ENCODE results near the gene TNFSF13B.
"Not testable (repeated sequence)": the region's sequence is repeated elsewhere in the genome, so short reads cannot be mapped to it uniquely, and the experiment has no call there.

The TNFSF13B gene, protein sequence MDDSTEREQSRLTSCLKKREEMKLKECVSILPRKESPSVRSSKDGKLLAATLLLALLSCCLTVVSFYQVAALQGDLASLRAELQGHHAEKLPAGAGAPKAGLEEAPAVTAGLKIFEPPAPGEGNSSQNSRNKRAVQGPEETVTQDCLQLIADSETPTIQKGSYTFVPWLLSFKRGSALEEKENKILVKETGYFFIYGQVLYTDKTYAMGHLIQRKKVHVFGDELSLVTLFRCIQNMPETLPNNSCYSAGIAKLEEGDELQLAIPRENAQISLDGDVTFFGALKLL

DNA sequence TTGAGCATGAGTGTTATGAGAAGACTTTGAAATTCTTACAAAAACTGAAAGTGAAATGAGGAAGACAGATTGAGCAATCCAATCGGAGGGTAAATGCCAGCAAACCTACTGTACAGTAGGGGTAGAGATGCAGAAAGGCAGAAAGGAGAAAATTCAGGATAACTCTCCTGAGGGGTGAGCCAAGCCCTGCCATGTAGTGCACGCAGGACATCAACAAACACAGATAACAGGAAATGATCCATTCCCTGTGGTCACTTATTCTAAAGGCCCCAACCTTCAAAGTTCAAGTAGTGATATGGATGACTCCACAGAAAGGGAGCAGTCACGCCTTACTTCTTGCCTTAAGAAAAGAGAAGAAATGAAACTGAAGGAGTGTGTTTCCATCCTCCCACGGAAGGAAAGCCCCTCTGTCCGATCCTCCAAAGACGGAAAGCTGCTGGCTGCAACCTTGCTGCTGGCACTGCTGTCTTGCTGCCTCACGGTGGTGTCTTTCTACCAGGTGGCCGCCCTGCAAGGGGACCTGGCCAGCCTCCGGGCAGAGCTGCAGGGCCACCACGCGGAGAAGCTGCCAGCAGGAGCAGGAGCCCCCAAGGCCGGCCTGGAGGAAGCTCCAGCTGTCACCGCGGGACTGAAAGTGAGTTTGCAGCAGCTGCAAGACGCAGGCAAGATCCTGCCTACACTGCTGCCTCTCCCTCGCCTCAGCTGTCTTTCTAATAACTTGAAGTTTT, at the start of gene TNFSF13B:
Gene TNFSF13B, plus strand, starts transcription at position 118 of the 728 bp plus-strand sequence. Its CDS starts 178 bp downstream, at position 296.
- peak; percentile 53 for DNase-seq

DNA sequence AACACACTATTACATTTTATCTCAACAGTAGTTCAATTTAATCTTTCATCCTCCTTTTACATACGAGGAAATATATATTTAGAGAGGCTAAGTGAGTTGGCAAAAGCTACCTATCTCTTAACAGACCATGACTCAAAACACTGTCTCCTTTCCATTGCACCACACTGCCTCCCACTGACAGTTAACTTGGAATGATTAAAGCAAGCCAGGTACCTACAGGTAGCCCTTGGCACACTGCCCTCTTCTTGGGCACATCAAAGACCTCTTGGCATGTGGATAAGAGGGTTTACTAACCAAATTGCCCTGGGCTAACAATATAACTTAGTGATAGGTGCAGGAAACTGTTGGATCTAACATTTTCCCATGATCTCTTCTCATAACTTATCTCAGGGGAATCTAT, 49.5 kb upstream of the TNFSF13B start:
- DNase-seq: no peak

DNA sequence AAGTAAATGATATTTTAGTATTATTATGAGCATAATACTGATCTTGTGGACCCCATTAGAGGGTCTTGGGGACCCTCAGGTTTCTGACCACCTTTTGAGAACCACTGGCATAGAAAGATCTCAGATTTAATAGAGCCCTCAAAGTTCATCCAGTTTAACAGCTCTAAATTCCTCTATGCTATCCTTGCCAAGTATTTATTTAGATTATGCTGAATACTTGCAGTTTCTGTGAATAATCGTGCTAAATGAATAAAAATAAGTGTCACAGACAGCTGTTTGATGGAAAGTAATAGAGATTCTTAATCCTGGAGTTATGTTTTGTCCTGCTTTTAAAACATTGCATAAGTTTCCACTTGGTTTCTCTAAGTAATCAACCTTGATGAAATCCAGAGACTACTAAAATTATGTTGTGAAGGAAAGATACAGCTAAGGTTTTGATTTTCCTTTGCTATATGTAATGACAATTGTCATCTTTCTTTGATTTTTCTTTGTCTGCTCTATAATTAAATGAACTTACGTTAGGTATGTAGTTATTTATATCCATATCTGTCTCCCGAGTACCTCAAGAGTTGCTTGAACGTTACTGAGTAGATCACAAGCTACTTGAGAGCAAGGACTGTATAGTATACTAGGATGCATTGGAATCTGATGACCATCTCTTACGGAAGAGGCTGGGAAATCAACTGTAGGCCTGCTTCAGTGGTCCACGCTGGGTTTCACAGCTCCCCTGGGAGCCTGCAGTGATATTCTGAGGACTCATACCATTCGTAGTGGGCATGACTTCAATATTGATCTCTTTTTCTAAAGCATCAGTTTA, 45.6 kb upstream of the TNFSF13B start:
- DNase-seq: no peak

DNA sequence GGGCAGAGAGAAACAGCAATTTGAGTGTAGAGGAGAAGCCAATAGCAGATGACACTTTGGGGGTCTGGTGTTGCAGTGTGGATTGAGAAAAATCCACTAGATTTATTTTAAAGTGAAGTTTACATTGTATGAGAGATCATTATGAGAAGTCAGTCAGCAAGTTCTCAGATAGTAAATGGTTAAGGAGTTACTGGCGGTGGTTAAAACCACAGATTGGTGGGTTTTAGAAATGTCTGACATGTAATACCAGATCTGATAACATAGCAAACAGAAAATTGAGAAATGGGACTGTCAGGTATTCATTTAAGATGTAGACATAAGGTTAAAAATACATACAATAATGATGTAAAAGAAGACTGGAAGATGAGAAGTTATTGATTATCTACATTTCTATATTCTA, 44.1 kb upstream of the TNFSF13B start:
- no peak for DNase-seq

GRCh38 chr13:108226184-108226583, 43.3 kb upstream of the TNFSF13B start:
- DNase-seq: no peak

DNA sequence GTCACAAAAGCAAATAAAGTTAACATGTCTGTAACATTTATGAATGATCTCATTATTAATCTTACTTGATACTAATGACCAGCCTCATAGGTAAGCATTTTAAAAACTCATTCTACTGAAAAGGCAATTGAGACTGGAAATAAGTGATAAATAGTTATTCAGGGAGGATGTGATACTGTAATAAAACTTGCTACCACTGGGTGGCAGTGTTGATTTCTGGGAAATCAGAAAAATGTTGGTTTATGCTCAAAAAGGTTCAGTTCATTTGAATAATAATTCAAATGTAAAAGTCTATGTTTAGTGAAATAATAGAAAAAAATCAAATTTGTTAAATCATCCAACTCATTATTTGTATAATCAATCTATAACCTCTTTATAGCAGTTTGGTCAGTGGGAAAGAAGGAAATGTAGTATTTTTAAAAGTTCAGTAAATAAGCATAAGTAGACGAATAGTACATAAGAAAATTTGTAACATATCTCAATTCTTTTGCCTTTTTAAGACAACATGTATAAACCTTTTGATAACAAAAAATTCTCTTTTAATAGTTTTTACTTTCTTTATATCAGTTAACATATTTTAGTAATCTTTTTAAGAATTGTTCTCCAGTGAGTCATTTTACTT, 41.8 kb upstream of the TNFSF13B start:
- no peak for DNase-seq

GRCh38 chr13:108230377-108230776, 39.1 kb upstream of the TNFSF13B start:
- no peak for DNase-seq

DNA sequence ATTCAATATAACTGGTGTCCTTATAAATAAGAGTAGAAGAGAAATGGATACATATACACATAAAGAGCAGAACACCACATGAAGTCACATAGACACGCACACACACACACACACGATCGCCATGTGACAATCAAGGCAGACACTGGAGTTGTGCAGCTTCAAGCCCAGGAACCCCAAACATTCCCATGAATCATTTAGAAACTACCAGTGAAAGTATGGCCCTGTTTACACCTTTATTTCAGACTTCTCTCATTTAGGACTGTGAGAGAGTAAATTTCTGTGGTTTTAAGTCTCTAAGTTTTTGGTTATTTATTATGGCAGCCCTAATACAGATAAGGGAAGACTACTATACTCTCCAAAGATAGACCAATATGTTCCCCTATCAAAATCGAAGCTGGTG, 20.4 kb upstream of the TNFSF13B start:
- no peak for DNase-seq

DNA sequence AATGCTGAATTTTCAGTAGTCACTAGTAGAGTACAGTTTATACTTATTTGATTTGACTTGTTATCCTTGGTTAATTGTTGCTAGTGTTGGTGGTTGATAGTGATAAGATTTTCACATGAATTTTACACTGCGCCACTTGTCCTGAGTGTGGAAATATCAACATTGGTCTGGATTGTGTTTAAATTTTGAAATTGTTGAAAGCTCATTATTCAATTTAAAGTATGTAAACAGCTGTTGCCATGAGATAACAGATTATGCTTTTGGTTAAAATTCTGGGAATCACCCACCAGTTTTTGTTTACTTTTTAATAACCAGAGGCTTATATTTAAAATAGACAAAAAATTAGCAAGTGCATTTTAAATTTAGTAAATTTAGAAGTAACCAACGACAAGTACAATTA, 12.3 kb upstream of the TNFSF13B start:
- no peak for DNase-seq

GRCh38 chr13:108263621-108264355, 5.7 kb upstream of the TNFSF13B start:
- no peak for DNase-seq

- no peak for DNase-seq
Observed at GRCh38 chr13:108266321-108266990, 3.1 kb upstream of the TNFSF13B start.

DNA sequence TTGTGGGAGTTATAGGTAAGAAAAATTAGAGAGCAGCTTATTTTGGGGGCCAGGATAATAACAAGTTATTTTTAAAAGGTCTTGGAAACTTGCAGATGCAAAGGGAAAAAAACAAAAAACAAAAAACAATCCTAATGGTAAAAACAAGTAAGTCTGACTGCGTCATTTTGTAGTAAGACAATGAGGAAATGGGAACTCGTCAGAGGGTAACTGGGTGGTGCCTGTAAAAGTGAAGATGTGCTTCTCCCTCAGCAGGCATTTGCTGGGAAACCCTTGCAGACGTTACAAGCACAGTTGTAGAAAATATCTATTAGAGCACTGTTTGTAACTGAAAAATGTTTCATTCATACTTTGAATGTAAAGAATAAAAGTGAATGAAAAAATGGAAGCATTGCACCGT, 2.2 kb upstream of the TNFSF13B start:
- no peak for DNase-seq

DNA sequence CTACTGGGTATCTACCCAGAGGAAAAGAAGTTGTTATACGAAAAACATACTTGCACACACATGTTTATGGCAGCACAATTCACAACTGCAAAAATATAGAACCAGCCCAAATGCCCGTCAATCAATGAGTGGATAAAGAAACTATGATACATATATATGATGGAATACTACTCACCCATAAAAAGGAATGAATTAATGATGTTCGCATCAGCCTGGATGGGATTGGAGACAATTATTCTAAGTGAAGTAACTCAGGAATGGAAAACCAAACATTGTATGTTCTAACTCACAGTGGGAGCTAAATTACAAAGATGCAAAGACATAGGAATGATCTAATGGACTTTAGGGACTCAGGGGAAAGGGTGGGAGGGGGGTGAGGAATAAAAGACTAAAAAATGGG, 1.7 kb upstream of the TNFSF13B start:
- not testable (repeated sequence) for DNase-seq

- DNase-seq: no peak
Observed at GRCh38 chr13:108268466-108269112, 929 bp upstream of the TNFSF13B start.

GRCh38 chr13:108270442-108270841, 924 bp downstream of the TNFSF13B start:
- DNase-seq: no peak

- DNase-seq: no peak
Observed at GRCh38 chr13:108272333-108272732, 2.8 kb downstream of the TNFSF13B start.

GRCh38 chr13:108273429-108274118, 4.1 kb downstream of the TNFSF13B start:
- DNase-seq: no peak

- no peak for DNase-seq
Observed at GRCh38 chr13:108274718-108275117, 5.2 kb downstream of the TNFSF13B start.

DNA sequence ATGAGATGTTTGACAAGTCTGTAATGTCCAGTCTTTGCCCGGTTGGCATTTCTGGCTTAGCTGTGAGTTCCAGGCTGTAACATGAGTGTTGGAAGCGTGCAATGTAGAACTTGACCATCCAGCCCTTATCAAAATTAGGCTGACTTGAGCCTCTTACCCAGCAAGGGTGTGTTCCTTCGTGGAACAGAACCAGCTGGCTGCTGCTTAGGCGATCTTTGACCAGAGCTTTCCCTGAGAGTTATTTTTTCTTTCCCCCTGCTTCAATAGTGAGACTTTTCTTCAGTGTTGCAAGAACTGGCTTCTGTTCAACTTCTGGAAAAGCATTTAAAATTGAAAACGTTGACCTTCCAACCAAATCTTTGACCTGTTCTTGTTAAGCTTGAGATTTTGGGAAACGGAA, 6.5 kb downstream of the TNFSF13B start:
- no peak for DNase-seq

DNA sequence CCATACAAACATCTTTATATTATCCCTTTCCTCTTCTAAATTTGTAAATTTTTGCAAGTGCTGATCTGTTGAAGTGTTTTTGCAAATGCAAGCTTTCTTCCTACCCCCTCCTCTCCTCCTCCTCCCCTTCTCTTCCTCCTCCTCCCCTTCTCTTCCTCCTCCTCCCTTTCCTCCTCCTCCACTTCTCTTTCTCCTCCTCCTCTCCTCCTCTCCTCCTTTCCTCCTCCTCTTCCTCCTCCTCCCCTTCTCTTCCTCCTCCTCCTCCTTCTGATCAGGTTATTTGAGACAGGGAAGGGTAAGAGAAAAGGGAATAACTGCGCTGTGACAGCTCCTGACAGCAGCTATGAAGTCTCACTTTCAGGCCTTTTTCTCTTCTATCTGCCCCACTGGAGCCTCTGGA, 8.9 kb downstream of the TNFSF13B start:
- DNase-seq: no peak

DNA sequence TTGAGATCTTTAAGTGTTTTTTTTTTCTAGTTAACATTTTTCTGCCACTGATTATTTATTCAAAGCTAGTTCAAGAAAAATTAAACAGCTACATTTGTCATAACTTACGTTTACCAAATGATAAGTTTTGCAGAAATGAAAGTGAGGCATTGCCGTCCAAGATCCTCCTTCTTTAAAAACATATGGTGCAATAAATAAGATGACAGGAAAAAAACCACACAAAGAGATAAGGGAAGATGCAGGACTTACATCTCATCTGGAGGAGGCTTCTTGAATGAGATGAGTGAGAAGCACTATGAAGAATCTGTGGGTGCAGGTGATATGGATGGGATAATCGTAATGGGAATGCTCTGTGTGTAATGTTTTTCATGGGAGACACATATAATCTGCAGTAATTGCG, 12.4 kb downstream of the TNFSF13B start:
- no peak for DNase-seq
